ENCODE data around the gene STPG3.
A peak's percentile ranks its signal among the peaks of the same experiment; 100 is the strongest.

STPG3 gene

GRCh38 chr9:137266585-137267453 lies 15.7 kb downstream of the STPG3 start:
- no peak for DNase-seq

GRCh38 chr9:137267933-137268355 lies 16.9 kb downstream of the STPG3 start:
- DNase-seq: no peak

GRCh38 chr9:137268538-137269201 lies 17.6 kb downstream of the STPG3 start:
- no peak for DNase-seq

- DNase-seq: no peak
Measured at GRCh38 chr9:137269231-137269772, 18.2 kb downstream of the STPG3 start.

- DNase-seq: no peak
Measured at GRCh38 chr9:137270929-137271695, 20.0 kb downstream of the STPG3 start.

GRCh38 chr9:137271696-137272076 lies 20.6 kb downstream of the STPG3 start:
- DNase-seq: no peak

GRCh38 chr9:137272241-137273094 lies 21.4 kb downstream of the STPG3 start:
- no peak for DNase-seq

- no peak for DNase-seq
Measured at GRCh38 chr9:137273095-137273490, 22.0 kb downstream of the STPG3 start.

GRCh38 chr9:137273611-137274320 lies 22.7 kb downstream of the STPG3 start:
- no peak for DNase-seq

GRCh38 chr9:137275203-137275587 lies 24.1 kb downstream of the STPG3 start:
- DNase-seq: no peak

GRCh38 chr9:137275588-137276472 lies 24.7 kb downstream of the STPG3 start:
- peak in 1 of 2 donors; percentile 20 for DNase-seq

GRCh38 chr9:137276473-137277328 lies 25.6 kb downstream of the STPG3 start:
- DNase-seq: peak; percentile 50 to 59

- peak; percentile 83 to 86 for DNase-seq
Measured at GRCh38 chr9:137277329-137278041, 26.4 kb downstream of the STPG3 start, which contains the start of gene TOR4A. Gene TOR4A, plus strand, starts transcription at chr9:137277726. Its CDS starts 964 bp downstream, at chr9:137278690.

- peak; percentile 30 to 52 for DNase-seq
Measured at GRCh38 chr9:137278061-137278701, 27.1 kb downstream of the STPG3 start.

- no peak for DNase-seq
Measured at GRCh38 chr9:137278721-137279711, 27.9 kb downstream of the STPG3 start.

- DNase-seq: no peak
Measured at GRCh38 chr9:137279741-137280473, 28.8 kb downstream of the STPG3 start.

All from inflammatory macrophage (primary cell).